Stimulated activated CD4-positive, alpha-beta T cell treated with anti-CD3 and anti-CD28 coated beads, Interleukin-12 subunit alpha, Interleukin-12 subunit beta, amount 100 ng/mL, for 48 hours (primary cell): ENCODE measurements around the gene SMPD2.

Source experiments
- DNase-seq, 3 donors: peaks; one replicate each; pipeline ENCODE4 v3.0.0-alpha.2; 2020; ENCODE audit warnings: low read depth in 2 of 3, low spot score in 1 of 3

Gene SMPD2

DNA sequence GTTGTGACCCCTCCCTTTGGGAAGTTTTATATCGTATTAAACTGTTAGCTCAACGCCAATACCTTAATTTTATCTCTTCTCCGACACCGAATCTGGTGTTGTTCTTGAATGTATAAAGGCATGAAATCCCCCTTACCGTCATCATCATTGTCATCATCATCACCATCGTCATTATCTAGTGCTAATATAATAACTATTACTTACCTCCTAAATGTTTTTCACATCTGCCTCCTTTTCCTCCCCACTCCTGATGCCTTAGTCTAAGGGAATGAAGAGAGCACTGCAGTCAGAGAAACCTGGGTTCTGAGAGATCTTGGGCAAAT, 43.2 kb downstream of the SMPD2 start:
- DNase-seq = no peak

DNA sequence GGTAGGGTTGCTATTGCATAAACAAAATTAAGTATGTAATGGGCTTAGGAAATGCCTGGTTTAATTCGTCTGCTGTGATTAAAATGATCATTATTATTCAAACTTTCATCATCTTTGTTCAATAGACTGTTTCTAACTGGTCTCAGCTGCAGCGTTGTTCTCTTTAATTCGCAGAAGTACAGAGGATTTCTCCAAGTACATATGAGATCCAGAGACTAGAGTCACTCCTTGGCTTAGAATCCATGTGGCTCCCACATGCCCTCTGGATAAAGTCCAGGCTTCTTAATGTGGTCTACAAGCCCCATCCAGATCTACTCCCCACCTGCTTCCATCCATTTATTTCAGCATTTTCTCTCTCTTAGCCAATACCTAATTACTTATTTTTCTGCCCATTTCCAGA, 43.6 kb downstream of the SMPD2 start:
- DNase-seq = no peak

DNA sequence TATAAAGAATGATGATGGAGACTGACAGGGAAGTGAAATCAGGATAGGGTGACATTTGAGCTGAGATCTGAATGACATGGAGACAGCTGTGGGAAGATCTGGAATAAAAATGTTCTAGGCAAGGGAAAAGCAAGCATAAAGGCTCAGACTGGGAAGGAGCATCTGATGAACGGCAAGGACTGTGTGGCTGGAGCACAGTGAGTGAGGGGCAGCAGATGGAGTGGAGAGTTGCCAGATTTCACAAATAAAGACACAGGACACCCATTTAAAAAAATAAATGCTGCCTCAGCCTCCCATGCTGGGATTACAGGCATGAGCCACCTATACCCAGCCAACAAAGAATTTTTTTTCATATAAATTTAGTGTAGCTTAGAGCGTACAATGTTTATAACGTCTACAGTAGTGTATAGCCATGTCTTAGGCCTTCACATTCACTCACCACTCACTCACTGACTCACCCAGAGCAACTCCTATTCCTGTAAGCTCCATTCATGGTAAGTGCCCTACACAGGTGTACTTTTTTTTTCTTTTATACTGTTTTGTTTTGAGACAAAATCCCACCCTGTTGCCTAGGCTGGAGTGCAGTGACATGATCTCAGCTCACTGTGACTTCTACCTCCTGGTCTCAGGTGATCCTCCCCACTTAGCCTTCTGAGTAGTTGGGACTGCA, 44.9 kb downstream of the SMPD2 start:
- no peak for DNase-seq

DNA sequence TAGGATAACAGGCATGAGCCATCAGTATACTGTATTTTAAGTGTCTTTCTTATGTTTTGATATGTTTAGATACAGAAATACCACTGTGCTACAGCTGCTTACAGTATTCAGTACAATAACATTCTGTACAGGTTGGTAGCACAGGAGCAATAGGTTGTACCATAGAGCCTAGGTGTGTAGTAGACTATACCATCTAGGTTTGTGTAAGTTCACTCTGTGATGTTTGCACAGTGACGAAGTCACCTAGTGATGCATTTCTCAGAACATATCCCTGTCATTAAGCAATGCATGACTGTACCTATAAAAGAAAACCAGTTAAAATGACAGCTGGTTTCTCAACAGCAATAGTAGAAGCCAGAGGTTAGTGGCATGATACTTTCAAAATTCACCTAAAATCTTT, 45.5 kb downstream of the SMPD2 start:
- no peak for DNase-seq

DNA sequence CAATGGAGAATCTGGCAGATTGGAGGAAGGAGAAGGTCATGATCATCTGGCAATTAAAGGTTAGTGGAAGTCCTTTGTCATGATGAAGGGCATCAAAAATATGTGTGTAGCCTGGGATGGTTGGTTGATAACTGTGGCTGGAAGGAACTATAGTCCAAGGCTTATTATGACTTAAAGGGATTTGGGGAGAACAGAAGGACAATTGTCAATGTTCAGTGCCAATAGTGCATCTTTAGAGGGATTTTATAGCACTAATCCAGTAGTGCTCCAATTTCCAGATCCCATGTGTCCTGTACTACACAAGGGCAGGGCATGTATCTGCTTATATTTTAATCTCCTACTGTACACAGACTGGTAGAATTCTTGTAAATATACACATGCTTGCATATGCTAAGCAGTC, 47.5 kb downstream of the SMPD2 start:
- no peak for DNase-seq

DNA sequence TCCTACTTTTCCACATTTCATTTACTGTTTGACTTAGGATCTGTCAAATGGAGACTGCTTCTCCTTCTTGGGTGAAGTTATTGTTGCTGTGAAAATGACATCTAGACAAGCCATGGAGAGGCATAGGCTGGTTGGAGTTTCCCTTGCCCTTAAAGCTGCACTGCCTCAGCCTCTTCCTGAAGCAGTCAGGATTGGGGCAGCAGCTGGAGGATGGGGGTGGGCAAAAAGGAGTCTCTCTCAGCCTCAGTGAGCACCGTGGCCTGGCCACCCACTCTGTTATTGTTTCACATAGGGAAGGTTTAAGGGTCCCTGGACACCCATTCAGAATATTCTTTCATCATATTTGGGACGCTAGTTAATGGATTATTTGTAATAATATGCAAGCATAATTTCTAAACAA, 50.2 kb downstream of the SMPD2 start:
- DNase-seq = no peak

DNA sequence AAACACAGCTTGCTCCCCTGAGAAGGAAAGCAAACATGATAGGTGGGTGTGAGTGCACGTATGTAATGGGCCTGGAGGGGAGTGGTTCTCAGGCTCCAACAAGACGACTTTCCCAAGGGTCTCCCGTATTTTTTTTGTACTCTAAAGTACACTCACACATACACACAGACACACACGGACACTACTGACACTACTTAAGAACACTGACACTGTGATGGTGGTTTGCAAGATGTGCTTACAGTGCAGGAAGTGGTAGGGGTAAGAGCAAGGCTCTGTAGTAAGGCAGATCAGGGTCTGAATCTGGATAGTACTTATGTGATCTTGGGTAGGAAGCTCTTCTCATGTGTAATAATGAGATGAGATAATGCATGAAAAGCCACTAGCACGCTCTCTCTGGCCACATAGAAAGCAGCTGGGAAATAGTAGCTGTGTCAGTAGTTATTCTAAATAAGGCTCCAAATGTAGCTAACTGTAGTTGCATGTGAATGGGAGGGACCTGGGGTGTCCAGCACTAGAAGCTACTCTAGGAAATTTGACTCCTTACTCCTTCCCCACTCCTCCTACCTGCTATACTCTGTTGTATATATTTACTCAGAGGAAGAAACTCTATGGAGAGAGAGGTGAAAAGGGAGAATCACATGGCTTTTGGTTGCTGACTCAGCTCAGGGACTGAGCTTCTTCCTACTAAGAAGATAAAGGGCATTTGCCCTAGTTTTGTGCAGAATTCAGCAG, 50.8 kb downstream of the SMPD2 start:
- no peak for DNase-seq
